Ishikawa (cell line): ENCODE measurements around the gene PDCD1.

Experiments
- CEBPB ChIP-seq: IDR thresholded peaks from 2 replicates; pipeline ENCODE4 v1.6.1; 2012
- CREB1 ChIP-seq: IDR thresholded peaks from 2 replicates; pipeline ENCODE4 v1.6.1; 2012; ENCODE audit warnings: low read depth
- EGR1 ChIP-seq: IDR thresholded peaks from 2 replicates; pipeline ENCODE4 v1.6.1; 2012
- EP300 ChIP-seq: IDR thresholded peaks from 2 replicates; pipeline ENCODE4 v1.6.1; 2012; ENCODE audit warnings: borderline replicate concordance
- FOXM1 ChIP-seq: IDR thresholded peaks from 2 replicates; pipeline ENCODE4 v1.6.1; 2012; ENCODE audit warnings: low read depth, borderline replicate concordance
- MAX ChIP-seq: IDR thresholded peaks from 2 replicates; pipeline ENCODE4 v1.6.1; 2012
- NFIC ChIP-seq: IDR thresholded peaks from 2 replicates; pipeline ENCODE4 v1.6.1; 2012
- RAD21 ChIP-seq: IDR thresholded peaks from 2 replicates; pipeline ENCODE4 v1.6.1; 2012; ENCODE audit warnings: low read depth
- REST ChIP-seq: IDR thresholded peaks from 2 replicates; pipeline ENCODE4 v1.6.1; 2012; ENCODE audit warnings: low read depth, mild to moderate bottlenecking
- TAF1 ChIP-seq: IDR thresholded peaks from 2 replicates; pipeline ENCODE4 v1.6.1; 2012; ENCODE audit warnings: low read depth, mild to moderate bottlenecking
- TCF12 ChIP-seq: IDR thresholded peaks from 2 replicates; pipeline ENCODE4 v1.6.1; 2012; ENCODE audit warnings: low read depth
- TEAD4 ChIP-seq: IDR thresholded peaks from 2 replicates; pipeline ENCODE4 v1.6.1; 2012
- USF1 ChIP-seq: IDR thresholded peaks from 2 replicates; pipeline ENCODE4 v1.6.1; 2012
- YY1 ChIP-seq: IDR thresholded peaks from 2 replicates; pipeline ENCODE4 v1.6.1; 2012; ENCODE audit warnings: low read depth
- ZBTB7A ChIP-seq: IDR thresholded peaks from 2 replicates; pipeline ENCODE4 v1.6.1; 2012; ENCODE audit warnings: low read depth

PDCD1 gene

GRCh38 chr2:241835611-241836010 is 23.1 kb downstream of the PDCD1 start:
- TF ChIP-seq CEBPB (no peak), ZBTB7A (no peak), EGR1 (no peak), RAD21 (no peak), MAX (no peak), REST (no peak), EP300 (no peak), TCF12 (no peak), FOXM1 (no peak), CREB1 (no peak), TAF1 (no peak), NFIC (no peak), TEAD4 (no peak), YY1 (no peak), USF1 (no peak)

- no peak for TF ChIP-seq FOXM1
Measured at GRCh38 chr2:241834527-241835210, 24.0 kb downstream of the PDCD1 start.

- no peak for TF ChIP-seq EP300
- no peak for TF ChIP-seq USF1
- no peak for TF ChIP-seq TCF12
- TF ChIP-seq TAF1 = no peak
- no peak for TF ChIP-seq MAX
- no peak for TF ChIP-seq REST
- TF ChIP-seq YY1 = no peak
- TF ChIP-seq RAD21 = no peak
- no peak for TF ChIP-seq FOXM1
- TF ChIP-seq CREB1 = no peak
- no peak for TF ChIP-seq ZBTB7A
- no peak for TF ChIP-seq CEBPB
- TF ChIP-seq NFIC = no peak
Measured at GRCh38 chr2:241833101-241833663, 25.5 kb downstream of the PDCD1 start.

- TF ChIP-seq TAF1 (no peak), RAD21 (no peak), EP300 (no peak), REST (no peak)
Measured at GRCh38 chr2:241827394-241827793, 31.3 kb downstream of the PDCD1 start.

GRCh38 chr2:241822264-241822623 is 36.5 kb downstream of the PDCD1 start:
- no peak for TF ChIP-seq NFIC
- TF ChIP-seq FOXM1 = no peak
- TF ChIP-seq EP300 = no peak
- TF ChIP-seq CREB1 = no peak
- no peak for TF ChIP-seq ZBTB7A
- TF ChIP-seq YY1 = no peak
- no peak for TF ChIP-seq CEBPB
- no peak for TF ChIP-seq TCF12
- no peak for TF ChIP-seq MAX
- TF ChIP-seq TEAD4 = no peak
- TF ChIP-seq RAD21 = no peak
- TF ChIP-seq USF1 = no peak
- no peak for TF ChIP-seq REST
- no peak for TF ChIP-seq TAF1
- no peak for TF ChIP-seq EGR1
